Measurements from ENCODE around the gene PHC3.

GRCh38 chr3:170064108-170064507 is 117.4 kb downstream of the PHC3 start:
- TF ChIP-seq, protein P1, sequence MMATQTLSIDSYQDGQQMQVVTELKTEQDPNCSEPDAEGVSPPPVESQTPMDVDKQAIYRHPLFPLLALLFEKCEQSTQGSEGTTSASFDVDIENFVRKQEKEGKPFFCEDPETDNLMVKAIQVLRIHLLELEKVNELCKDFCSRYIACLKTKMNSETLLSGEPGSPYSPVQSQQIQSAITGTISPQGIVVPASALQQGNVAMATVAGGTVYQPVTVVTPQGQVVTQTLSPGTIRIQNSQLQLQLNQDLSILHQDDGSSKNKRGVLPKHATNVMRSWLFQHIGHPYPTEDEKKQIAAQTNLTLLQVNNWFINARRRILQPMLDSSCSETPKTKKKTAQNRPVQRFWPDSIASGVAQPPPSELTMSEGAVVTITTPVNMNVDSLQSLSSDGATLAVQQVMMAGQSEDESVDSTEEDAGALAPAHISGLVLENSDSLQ (IDR thresholded peaks at IDR 0.05): no peak
- no peak for TF ChIP-seq NFRKB (IDR thresholded peaks at IDR 0.05)
- TF ChIP-seq SUZ12 (IDR thresholded peaks at IDR 0.05): no peak
- no peak for TF ChIP-seq FOXM1 (IDR thresholded peaks at IDR 0.05; ENCODE audit: borderline replicate concordance)
- no peak for TF ChIP-seq BHLHE40 (IDR thresholded peaks at IDR 0.05; ENCODE audit: borderline replicate concordance)
- no peak for TF ChIP-seq SP1 (IDR thresholded peaks at IDR 0.05)
- no peak for TF ChIP-seq CTBP1 (IDR thresholded peaks at IDR 0.05; ENCODE audit: borderline replicate concordance)
- TF ChIP-seq FOXK2 (IDR thresholded peaks at IDR 0.05): no peak
- TF ChIP-seq TARDBP (IDR thresholded peaks at IDR 0.05): no peak
- TF ChIP-seq ARNT (IDR thresholded peaks at IDR 0.05): no peak
- no peak for TF ChIP-seq HDGF (IDR thresholded peaks at IDR 0.05; ENCODE audit: borderline replicate concordance)
- no peak for TF ChIP-seq ZNF384 (IDR thresholded peaks at IDR 0.05)
